ENCODE measurements around the gene SLC39A7. TPM values are rescaled to one million over a fixed set of nuclear protein-coding genes. Genes with fewer than 3 reads are reported as not detected.
A peak's percentile ranks its signal among the peaks of the same experiment; 100 is the strongest.

The SLC39A7 gene
- total and polyA plus RNA-seq, 2 of the 13 experiments (the other 11 are each of a cell fraction or from before 2014, with no cell fraction given) = 142 to 229 TPM

GRCh38 chr6:33201147-33201545 lies 479 bp downstream of the SLC39A7 start (continued):
- TF ChIP-seq, protein P1, sequence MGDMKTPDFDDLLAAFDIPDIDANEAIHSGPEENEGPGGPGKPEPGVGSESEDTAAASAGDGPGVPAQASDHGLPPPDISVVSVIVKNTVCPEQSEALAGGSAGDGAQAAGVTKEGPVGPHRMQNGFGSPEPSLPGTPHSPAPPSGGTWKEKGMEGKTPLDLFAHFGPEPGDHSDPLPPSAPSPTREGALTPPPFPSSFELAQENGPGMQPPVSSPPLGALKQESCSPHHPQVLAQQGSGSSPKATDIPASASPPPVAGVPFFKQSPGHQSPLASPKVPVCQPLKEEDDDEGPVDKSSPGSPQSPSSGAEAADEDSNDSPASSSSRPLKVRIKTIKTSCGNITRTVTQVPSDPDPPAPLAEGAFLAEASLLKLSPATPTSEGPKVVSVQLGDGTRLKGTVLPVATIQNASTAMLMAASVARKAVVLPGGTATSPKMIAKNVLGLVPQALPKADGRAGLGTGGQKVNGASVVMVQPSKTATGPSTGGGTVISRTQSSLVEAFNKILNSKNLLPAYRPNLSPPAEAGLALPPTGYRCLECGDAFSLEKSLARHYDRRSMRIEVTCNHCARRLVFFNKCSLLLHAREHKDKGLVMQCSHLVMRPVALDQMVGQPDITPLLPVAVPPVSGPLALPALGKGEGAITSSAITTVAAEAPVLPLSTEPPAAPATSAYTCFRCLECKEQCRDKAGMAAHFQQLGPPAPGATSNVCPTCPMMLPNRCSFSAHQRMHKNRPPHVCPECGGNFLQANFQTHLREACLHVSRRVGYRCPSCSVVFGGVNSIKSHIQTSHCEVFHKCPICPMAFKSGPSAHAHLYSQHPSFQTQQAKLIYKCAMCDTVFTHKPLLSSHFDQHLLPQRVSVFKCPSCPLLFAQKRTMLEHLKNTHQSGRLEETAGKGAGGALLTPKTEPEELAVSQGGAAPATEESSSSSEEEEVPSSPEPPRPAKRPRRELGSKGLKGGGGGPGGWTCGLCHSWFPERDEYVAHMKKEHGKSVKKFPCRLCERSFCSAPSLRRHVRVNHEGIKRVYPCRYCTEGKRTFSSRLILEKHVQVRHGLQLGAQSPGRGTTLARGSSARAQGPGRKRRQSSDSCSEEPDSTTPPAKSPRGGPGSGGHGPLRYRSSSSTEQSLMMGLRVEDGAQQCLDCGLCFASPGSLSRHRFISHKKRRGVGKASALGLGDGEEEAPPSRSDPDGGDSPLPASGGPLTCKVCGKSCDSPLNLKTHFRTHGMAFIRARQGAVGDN (CRISPR knock-in tag; IDR thresholded peaks at IDR 0.05) = peak; percentile 55
- TF ChIP-seq HHEX (CRISPR knock-in tag; IDR thresholded peaks at IDR 0.05) (0 out of 2 replicates have a peak, but pooled peaks have one; percentile 38), NCOA1 (CRISPR knock-in tag; IDR thresholded peaks at IDR 0.05) (0 out of 2 replicates have a peak, but pooled peaks have one; percentile 51), ZNF781 (CRISPR knock-in tag; IDR thresholded peaks at IDR 0.05; ENCODE audit: borderline replicate concordance, not compliant biosample characterization) (peak; percentile 31), KDM4B (CRISPR knock-in tag; IDR thresholded peaks at IDR 0.05) (0 out of 2 replicates have a peak, but pooled peaks have one; percentile 4), STAG1 (CRISPR knock-in tag; IDR thresholded peaks at IDR 0.05) (0 out of 2 replicates have a peak, but pooled peaks have one; percentile 9), ZNF296 (CRISPR knock-in tag; conservative IDR thresholded peaks at IDR 0.05) (peak; percentile 97), IRF9 (CRISPR knock-in tag; IDR thresholded peaks at IDR 0.05; ENCODE audit: borderline replicate concordance) (peak; percentile 22; the same call in 1 of the 2 replicates), ZNF142 (CRISPR knock-in tag; IDR thresholded peaks at IDR 0.05) (peak; percentile 35; the same call in 1 of the 2 replicates), RAD21 (CRISPR knock-in tag; IDR thresholded peaks at IDR 0.05) (peak; percentile 30), ZNF878 (CRISPR knock-in tag; IDR thresholded peaks at IDR 0.05) (0 out of 2 replicates have a peak, but pooled peaks have one; percentile 22), ELF1 (CRISPR knock-in tag; IDR thresholded peaks at IDR 0.05) (no peak), ZNF768 (CRISPR knock-in tag; IDR thresholded peaks at IDR 0.05) (0 out of 2 replicates have a peak, but pooled peaks have one; percentile 27), ZSCAN21 (CRISPR knock-in tag; IDR thresholded peaks at IDR 0.05; ENCODE audit: borderline replicate concordance) (peak; percentile 45; the same call in 1 of the 2 replicates), ZFP37 (CRISPR knock-in tag; IDR thresholded peaks at IDR 0.05; ENCODE audit: borderline replicate concordance) (peak; percentile 45; the same call in 1 of the 2 replicates), ZNF564 (CRISPR knock-in tag; IDR thresholded peaks at IDR 0.05) (0 out of 2 replicates have a peak, but pooled peaks have one; percentile 22), HNF4A (CRISPR knock-in tag; IDR thresholded peaks at IDR 0.05) (peak; percentile 33; the same call in 1 of the 2 replicates), ZNF749 (CRISPR knock-in tag; IDR thresholded peaks at IDR 0.05; ENCODE audit: borderline replicate concordance) (peak; percentile 28; the same call in 1 of the 2 replicates)
- TF ChIP-seq, protein P2, sequence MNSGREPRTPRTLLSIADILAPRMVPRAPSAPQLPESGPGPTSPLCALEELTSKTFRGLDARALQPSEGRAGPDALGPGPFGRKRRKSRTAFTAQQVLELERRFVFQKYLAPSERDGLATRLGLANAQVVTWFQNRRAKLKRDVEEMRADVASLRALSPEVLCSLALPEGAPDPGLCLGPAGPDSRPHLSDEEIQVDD (CRISPR knock-in tag; IDR thresholded peaks at IDR 0.05; ENCODE audit: borderline replicate concordance) = 0 out of 2 replicates have a peak, but pooled peaks have one; percentile 42
